HL-60 (cell line): ENCODE results near the gene STRIT1.

Source experiments
- GABPA ChIP-seq: IDR thresholded peaks from 2 replicates; pipeline ENCODE4 v1.6.1; 2012; ENCODE audit warnings: low read depth
- POLR2AphosphoS5 ChIP-seq: IDR thresholded peaks from 2 replicates; pipeline ENCODE4 v1.6.1; 2012; ENCODE audit warnings: low read depth
- SPI1 ChIP-seq: IDR thresholded peaks from 2 replicates; pipeline ENCODE4 v1.6.1; 2012; ENCODE audit warnings: low read depth, mild to moderate bottlenecking, borderline replicate concordance
- TF ChIP-seq, protein P1 (sequence below): IDR thresholded peaks from one replicate; pipeline ENCODE4 v1.5.1; 2011; ENCODE audit warnings: low read length, control low read depth, inconsistent platforms; ENCODE audit not compliant: insufficient read depth
- TF ChIP-seq, protein P2 (sequence below): IDR thresholded peaks from 2 replicates; pipeline ENCODE4 v1.6.1; 2012; ENCODE audit warnings: low read depth; ENCODE audit not compliant: insufficient replicate concordance

DNA sequence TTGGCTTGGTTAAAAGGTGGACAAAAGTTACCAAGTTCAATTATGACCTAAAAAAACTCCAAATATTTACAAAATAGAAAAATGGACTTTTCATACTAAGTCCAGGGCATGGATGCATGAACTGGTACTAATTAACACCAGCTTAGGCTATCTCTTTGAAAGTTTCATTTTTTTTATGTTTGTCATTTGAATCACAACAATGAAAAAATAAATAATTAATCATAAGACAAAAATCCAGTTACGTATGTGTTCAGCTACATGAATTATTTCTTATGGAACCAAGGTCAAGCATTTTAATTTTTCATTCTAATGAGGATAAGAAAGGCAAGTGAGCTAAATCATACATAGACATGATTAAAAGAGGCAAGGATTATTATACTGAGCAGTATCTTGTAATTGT is 23.7 kb upstream of the STRIT1 start:
- TF ChIP-seq, protein P1, sequence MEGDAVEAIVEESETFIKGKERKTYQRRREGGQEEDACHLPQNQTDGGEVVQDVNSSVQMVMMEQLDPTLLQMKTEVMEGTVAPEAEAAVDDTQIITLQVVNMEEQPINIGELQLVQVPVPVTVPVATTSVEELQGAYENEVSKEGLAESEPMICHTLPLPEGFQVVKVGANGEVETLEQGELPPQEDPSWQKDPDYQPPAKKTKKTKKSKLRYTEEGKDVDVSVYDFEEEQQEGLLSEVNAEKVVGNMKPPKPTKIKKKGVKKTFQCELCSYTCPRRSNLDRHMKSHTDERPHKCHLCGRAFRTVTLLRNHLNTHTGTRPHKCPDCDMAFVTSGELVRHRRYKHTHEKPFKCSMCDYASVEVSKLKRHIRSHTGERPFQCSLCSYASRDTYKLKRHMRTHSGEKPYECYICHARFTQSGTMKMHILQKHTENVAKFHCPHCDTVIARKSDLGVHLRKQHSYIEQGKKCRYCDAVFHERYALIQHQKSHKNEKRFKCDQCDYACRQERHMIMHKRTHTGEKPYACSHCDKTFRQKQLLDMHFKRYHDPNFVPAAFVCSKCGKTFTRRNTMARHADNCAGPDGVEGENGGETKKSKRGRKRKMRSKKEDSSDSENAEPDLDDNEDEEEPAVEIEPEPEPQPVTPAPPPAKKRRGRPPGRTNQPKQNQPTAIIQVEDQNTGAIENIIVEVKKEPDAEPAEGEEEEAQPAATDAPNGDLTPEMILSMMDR, result no peak
- TF ChIP-seq POLR2AphosphoS5 (no peak), GABPA (no peak), SPI1 (no peak)
- TF ChIP-seq, protein P2, sequence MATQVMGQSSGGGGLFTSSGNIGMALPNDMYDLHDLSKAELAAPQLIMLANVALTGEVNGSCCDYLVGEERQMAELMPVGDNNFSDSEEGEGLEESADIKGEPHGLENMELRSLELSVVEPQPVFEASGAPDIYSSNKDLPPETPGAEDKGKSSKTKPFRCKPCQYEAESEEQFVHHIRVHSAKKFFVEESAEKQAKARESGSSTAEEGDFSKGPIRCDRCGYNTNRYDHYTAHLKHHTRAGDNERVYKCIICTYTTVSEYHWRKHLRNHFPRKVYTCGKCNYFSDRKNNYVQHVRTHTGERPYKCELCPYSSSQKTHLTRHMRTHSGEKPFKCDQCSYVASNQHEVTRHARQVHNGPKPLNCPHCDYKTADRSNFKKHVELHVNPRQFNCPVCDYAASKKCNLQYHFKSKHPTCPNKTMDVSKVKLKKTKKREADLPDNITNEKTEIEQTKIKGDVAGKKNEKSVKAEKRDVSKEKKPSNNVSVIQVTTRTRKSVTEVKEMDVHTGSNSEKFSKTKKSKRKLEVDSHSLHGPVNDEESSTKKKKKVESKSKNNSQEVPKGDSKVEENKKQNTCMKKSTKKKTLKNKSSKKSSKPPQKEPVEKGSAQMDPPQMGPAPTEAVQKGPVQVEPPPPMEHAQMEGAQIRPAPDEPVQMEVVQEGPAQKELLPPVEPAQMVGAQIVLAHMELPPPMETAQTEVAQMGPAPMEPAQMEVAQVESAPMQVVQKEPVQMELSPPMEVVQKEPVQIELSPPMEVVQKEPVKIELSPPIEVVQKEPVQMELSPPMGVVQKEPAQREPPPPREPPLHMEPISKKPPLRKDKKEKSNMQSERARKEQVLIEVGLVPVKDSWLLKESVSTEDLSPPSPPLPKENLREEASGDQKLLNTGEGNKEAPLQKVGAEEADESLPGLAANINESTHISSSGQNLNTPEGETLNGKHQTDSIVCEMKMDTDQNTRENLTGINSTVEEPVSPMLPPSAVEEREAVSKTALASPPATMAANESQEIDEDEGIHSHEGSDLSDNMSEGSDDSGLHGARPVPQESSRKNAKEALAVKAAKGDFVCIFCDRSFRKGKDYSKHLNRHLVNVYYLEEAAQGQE, result no peak
